KMS-11 (cell line): ENCODE results near the gene PELI3.
"Not testable (repeated sequence)": the region's sequence is repeated elsewhere in the genome, so short reads cannot be mapped to it uniquely, and the experiment has no call there.

Experiments used
- H2AFZ ChIP-seq: fragments of 200-600 bp; sonication (generic); 2 replicates; pipeline ENCODE4 v1.6.1; 2016; ENCODE audit warnings: antibody characterized with exemption, mixed run types, low read depth
- H3K27ac ChIP-seq: fragments of 200-600 bp; sonication (generic); 2 replicates; pipeline ENCODE4 v1.6.1; 2016; ENCODE audit warnings: mild to moderate bottlenecking, mixed run types
- H3K27me3 ChIP-seq: fragments of 200-600 bp; sonication (generic); 2 replicates; pipeline ENCODE4 v1.6.1; 2017; ENCODE audit warnings: mild to moderate bottlenecking, low read depth, mixed run types, moderate library complexity; ENCODE audit not compliant: insufficient read depth
- H3K36me3 ChIP-seq: fragments of 200-600 bp; sonication (generic); 2 replicates; pipeline ENCODE4 v1.6.1; 2017; ENCODE audit warnings: mild to moderate bottlenecking, mixed run types; ENCODE audit not compliant: insufficient read depth
- H3K4me1 ChIP-seq: fragments of 200-600 bp; sonication (generic); 2 replicates; pipeline ENCODE4 v1.6.1; 2016; ENCODE audit warnings: mild to moderate bottlenecking, low read depth, mixed run types; ENCODE audit not compliant: poor library complexity, severe bottlenecking
- H3K4me2 ChIP-seq: fragments of 200-600 bp; sonication (generic); 2 replicates; pipeline ENCODE4 v1.7.0; 2016; ENCODE audit warnings: mild to moderate bottlenecking, mixed run types
- H3K4me3 ChIP-seq: fragments of 200-600 bp; sonication (generic); IDR thresholded peaks from 2 replicates; pipeline ENCODE4 v1.6.1; 2017; ENCODE audit warnings: low read depth, low read length, mixed read lengths; ENCODE audit not compliant: insufficient read depth
- H3K79me2 ChIP-seq: fragments of 200-600 bp; sonication (generic); 2 replicates; pipeline ENCODE4 v1.6.1; 2016; ENCODE audit warnings: low read depth, mixed run types; ENCODE audit not compliant: insufficient read depth
- H3K9ac ChIP-seq: fragments of 200-600 bp; sonication (generic); 2 replicates; pipeline ENCODE4 v1.6.1; 2016; ENCODE audit warnings: mild to moderate bottlenecking, mixed run types
- H4K20me1 ChIP-seq: fragments of 200-600 bp; sonication (generic); 2 replicates; pipeline ENCODE4 v1.6.1; 2016; ENCODE audit warnings: mild to moderate bottlenecking, mixed run types; ENCODE audit not compliant: insufficient read depth
- CTCF ChIP-seq: fragments of 200-600 bp; sonication (generic); conservative IDR thresholded peaks from 2 replicates; pipeline ENCODE4 v1.6.1; 2017; ENCODE audit warnings: low read depth, mild to moderate bottlenecking, antibody characterized with exemption, low read length, moderate library complexity, mixed read lengths

PELI3 gene

GRCh38 chr11:66437979-66438503 lies 28.7 kb upstream of the PELI3 start:
- peak overlapping the region; percentile 90 for H2AFZ ChIP-seq

GRCh38 chr11:66438504-66439466 lies 27.9 kb upstream of the PELI3 start, which contains the start of gene MRPL11:
TSS of gene MRPL11 (minus strand) at chr11:66438848. CDS start at chr11:66438754, 94 bp downstream.
- peaks cover 39% of the 10 kb centered on the region for H3K27me3 ChIP-seq
- H3K36me3 ChIP-seq, result no peaks in the 10 kb centered on the region
- H3K9ac ChIP-seq, result peak within 1 kb of the TSS; percentile 90
- H3K79me2 ChIP-seq, result 0 out of 2 replicates have a peak, but pooled peaks cover 8% of the 10 kb centered on the region
- H2AFZ ChIP-seq, result peak within 1 kb of the TSS; percentile 90
- peak; percentile 79 for TF ChIP-seq CTCF
- H3K27ac ChIP-seq, result peak within 1 kb of the TSS; percentile 43
- H3K4me2 ChIP-seq, result peak within 1 kb of the TSS; percentile 93
- H4K20me1 ChIP-seq, result no peaks in the 10 kb centered on the region
- H3K4me1 ChIP-seq, result peaks cover 7% of the 10 kb centered on the region
- H3K4me3 ChIP-seq, result no peak within 1 kb of the TSS

More at GRCh38 chr11:66437979-66438503, 28.7 kb upstream of the PELI3 start:
- H4K20me1 ChIP-seq, result no peaks in the 10 kb centered on the region
- peak overlapping the region; percentile 90 for H3K9ac ChIP-seq
- H3K27ac ChIP-seq, result peak overlapping the region; percentile 43
- H3K4me3 ChIP-seq, result no peak overlapping the region
- H3K36me3 ChIP-seq, result no peaks in the 10 kb centered on the region
- peak overlapping the region; percentile 93 for H3K4me2 ChIP-seq
- 0 out of 2 replicates have a peak, but pooled peaks cover 8% of the 10 kb centered on the region for H3K79me2 ChIP-seq
- H3K27me3 ChIP-seq, result peaks cover 33% of the 10 kb centered on the region
- TF ChIP-seq CTCF, result no peak
- H3K4me1 ChIP-seq, result peaks cover 7% of the 10 kb centered on the region

GRCh38 chr11:66440101-66440939 lies 26.4 kb upstream of the PELI3 start:
- not testable (repeated sequence) for H3K36me3 ChIP-seq, H3K4me3 ChIP-seq, H3K4me1 ChIP-seq, H4K20me1 ChIP-seq, H3K27ac ChIP-seq, H3K9ac ChIP-seq, H2AFZ ChIP-seq, H3K79me2 ChIP-seq, H3K4me2 ChIP-seq
- H3K27me3 ChIP-seq, result peaks cover 39% of the 10 kb centered on the region

- not testable (repeated sequence) for H3K27ac ChIP-seq, H3K4me3 ChIP-seq, H3K4me1 ChIP-seq, H3K36me3 ChIP-seq, H3K4me2 ChIP-seq, H4K20me1 ChIP-seq, H3K79me2 ChIP-seq, H2AFZ ChIP-seq, H3K9ac ChIP-seq
- H3K27me3 ChIP-seq, result peaks cover 39% of the 10 kb centered on the region
These were observed 25.8 kb upstream of the PELI3 start for GRCh38 chr11:66440940-66441282.

- H2AFZ ChIP-seq, result no peak overlapping the region
These were observed 23.1 kb upstream of the PELI3 start for GRCh38 chr11:66443602-66444001.

More at GRCh38 chr11:66443602-66444001, 23.1 kb upstream of the PELI3 start:
- peaks cover 49% of the 10 kb centered on the region for H3K27me3 ChIP-seq
- H3K9ac ChIP-seq, result no peak overlapping the region
- no peak overlapping the region for H3K4me3 ChIP-seq
- TF ChIP-seq CTCF, result no peak
- no peaks in the 10 kb centered on the region for H4K20me1 ChIP-seq
- H3K27ac ChIP-seq, result no peak overlapping the region
- H3K4me1 ChIP-seq, result no peaks in the 10 kb centered on the region
- no peaks in the 10 kb centered on the region for H3K79me2 ChIP-seq
- H3K36me3 ChIP-seq, result no peaks in the 10 kb centered on the region
- H3K4me2 ChIP-seq, result no peak overlapping the region
